Neural crest cell (in vitro differentiated cells): Measurements from ENCODE around the gene MYL4. TPM values are rescaled to one million over a fixed set of nuclear protein-coding genes. Genes with fewer than 3 reads are reported as not detected.
"Not testable (repeated sequence)": the region's sequence is repeated elsewhere in the genome, so short reads cannot be mapped to it uniquely, and the experiment has no call there.

ENCODE experiments used
- DNase-seq: peaks from one replicate; pipeline ENCODE4 v3.0.0; 2021; ENCODE audit warnings: low read depth, mixed read lengths, low spot score
- H3K27ac Mint-ChIP-seq: one replicate; pipeline ENCODE4 v1.8.0; 2021; ENCODE audit warnings: mild to moderate bottlenecking, mixed read lengths; ENCODE audit not compliant: unreplicated experiment
- H3K27me3 Mint-ChIP-seq: 2 replicates; pipeline ENCODE4 v1.8.0; 2021; ENCODE audit warnings: low read depth, mild to moderate bottlenecking, mixed read lengths
- H3K36me3 Mint-ChIP-seq: 2 replicates; pipeline ENCODE4 v1.8.0; 2021; ENCODE audit warnings: low read depth, mild to moderate bottlenecking, mixed read lengths
- H3K4me1 Mint-ChIP-seq: 2 replicates; pipeline ENCODE4 v1.8.0; 2021; ENCODE audit warnings: mixed read lengths
- H3K4me3 Mint-ChIP-seq: one replicate; pipeline ENCODE4 v1.8.0; 2021; ENCODE audit warnings: mild to moderate bottlenecking, mixed read lengths
- H3K9me3 Mint-ChIP-seq: 2 replicates; pipeline ENCODE4 v1.8.0; 2021; ENCODE audit warnings: mixed read lengths
- total RNA-seq: library from RNA; stranded (reverse); gene quantifications from 2 replicates; pipeline ENCODE4 v1.2.1, GENCODE V29; 2021
- TF ChIP-seq, protein P1 (sequence below): fragments of 200-600 bp; sonication (generic); conservative IDR thresholded peaks from 2 replicates; pipeline ENCODE4 v1.5.0; 2021; ENCODE audit warnings: antibody characterized with exemption, mild to moderate bottlenecking

The MYL4 gene
- total RNA-seq, 1 donor from 2014 or later, result not detected

DNA sequence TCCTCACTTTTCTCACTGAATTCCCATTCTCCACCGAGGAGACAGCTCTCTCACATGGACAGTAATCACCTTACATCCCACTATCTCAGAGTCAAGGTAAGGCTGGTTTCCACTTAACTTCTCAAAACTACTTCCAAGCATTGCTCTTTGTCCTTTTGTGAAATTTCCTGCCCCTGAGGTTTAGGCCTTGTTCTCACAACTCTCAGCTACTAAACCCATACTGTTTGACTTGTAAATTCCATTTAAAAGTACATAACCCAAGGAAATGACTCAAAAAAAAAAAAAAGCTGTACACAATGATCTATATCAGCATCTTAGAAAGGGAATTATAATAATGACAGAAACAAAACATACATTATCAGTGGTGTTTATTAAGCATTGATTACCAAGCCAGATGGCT is 28.8 kb upstream of the MYL4 start:
- no peak for DNase-seq
- TF ChIP-seq, protein P1, sequence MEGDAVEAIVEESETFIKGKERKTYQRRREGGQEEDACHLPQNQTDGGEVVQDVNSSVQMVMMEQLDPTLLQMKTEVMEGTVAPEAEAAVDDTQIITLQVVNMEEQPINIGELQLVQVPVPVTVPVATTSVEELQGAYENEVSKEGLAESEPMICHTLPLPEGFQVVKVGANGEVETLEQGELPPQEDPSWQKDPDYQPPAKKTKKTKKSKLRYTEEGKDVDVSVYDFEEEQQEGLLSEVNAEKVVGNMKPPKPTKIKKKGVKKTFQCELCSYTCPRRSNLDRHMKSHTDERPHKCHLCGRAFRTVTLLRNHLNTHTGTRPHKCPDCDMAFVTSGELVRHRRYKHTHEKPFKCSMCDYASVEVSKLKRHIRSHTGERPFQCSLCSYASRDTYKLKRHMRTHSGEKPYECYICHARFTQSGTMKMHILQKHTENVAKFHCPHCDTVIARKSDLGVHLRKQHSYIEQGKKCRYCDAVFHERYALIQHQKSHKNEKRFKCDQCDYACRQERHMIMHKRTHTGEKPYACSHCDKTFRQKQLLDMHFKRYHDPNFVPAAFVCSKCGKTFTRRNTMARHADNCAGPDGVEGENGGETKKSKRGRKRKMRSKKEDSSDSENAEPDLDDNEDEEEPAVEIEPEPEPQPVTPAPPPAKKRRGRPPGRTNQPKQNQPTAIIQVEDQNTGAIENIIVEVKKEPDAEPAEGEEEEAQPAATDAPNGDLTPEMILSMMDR, result no peak
- Mint-ChIP-seq H3K27me3 (no peaks in the 10 kb centered on the region), H3K36me3 (peaks cover 5% of the 10 kb centered on the region), H3K9me3 (no peaks in the 10 kb centered on the region), H3K4me1 (peaks cover 10% of the 10 kb centered on the region), H3K27ac (no peak overlapping the region), H3K4me3 (no peak overlapping the region)

DNA sequence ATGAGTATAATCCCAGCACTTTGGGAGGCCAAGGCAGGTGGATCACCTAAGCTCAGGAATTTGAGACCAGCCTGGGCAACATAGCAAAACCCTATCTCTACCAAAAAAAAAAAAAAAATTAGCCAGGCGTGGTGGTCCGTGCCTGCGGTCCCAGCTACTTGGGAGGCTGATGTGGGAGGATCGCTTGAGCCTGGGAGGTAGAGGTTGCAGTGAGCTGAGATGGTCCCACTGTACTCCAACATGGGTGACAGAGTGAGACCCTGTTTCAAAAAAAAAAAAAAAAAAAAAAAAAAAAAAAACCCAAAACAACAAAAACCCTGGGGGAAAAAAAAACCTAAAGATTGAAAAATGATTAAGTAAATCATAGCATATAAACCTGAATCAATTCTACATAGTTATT is 28.2 kb upstream of the MYL4 start:
- H3K9me3 Mint-ChIP-seq, DNase-seq, H3K27ac Mint-ChIP-seq, H3K36me3 Mint-ChIP-seq, H3K4me3 Mint-ChIP-seq, H3K27me3 Mint-ChIP-seq: not testable (repeated sequence)
- peaks cover 13% of the 10 kb centered on the region for H3K4me1 Mint-ChIP-seq

DNA sequence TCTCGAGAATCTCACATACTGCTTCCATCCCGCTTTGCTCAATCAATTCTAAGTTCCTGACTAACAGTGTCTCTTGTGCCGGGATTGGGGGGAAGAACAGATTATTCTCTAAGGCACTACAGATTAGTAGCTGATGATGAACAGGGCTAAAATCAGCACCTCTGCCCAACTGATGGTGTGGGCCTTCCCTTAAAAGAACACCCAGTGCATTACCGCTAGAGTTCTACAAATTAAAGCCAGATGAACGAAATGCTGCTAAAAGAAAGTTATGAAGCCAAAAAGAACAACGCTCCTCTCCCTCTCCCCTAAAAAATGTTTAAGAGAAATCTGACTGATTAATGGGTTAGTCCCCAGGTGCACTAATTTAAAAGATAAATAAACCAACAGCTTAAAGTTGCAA is 24.5 kb upstream of the MYL4 start:
- H3K27me3 Mint-ChIP-seq, result no peaks in the 10 kb centered on the region
- H3K27ac Mint-ChIP-seq, result no peak overlapping the region
- H3K36me3 Mint-ChIP-seq, result no peaks in the 10 kb centered on the region
- H3K4me3 Mint-ChIP-seq, result peak overlapping the region; percentile 35
- H3K4me1 Mint-ChIP-seq, result peaks cover 33% of the 10 kb centered on the region
- no peaks in the 10 kb centered on the region for H3K9me3 Mint-ChIP-seq
- TF ChIP-seq, protein P1, result no peak
- no peak for DNase-seq

DNA sequence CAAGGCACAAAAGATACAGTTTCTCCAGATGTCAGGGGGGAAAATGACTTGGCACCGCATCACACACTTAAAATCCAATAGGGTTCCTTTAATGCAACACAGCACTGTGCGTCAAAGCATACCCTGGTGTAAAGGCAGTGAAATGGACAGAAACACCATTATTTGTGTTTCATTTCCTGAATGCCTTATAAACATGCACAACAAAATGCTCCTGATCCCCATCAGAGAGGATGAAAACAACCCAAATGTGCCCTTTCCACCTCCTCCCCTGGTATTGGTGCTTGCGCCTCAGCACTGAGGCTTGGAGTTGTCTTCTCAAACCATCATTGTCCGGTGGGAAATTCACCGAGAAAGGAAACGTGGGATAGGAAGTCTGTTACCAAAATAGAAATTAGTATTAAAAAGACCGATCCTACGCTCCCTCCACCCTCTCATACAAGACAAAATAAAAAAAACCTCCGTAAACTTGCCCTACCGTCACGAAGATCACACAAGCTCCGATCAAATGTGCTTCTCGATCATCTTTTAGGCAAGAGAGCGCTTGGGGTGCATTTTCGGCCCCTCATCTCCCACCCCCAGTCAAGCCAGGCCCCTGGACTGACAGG is 20.8 kb upstream of the MYL4 start:
- Mint-ChIP-seq H3K36me3 (no peaks in the 10 kb centered on the region), H3K4me1 (peaks cover 33% of the 10 kb centered on the region), H3K4me3 (peak overlapping the region; percentile 95), H3K27ac (peak overlapping the region; percentile 98), H3K9me3 (no peaks in the 10 kb centered on the region), H3K27me3 (no peaks in the 10 kb centered on the region)
- DNase-seq, result no peak
- TF ChIP-seq, protein P1, result no peak

DNA sequence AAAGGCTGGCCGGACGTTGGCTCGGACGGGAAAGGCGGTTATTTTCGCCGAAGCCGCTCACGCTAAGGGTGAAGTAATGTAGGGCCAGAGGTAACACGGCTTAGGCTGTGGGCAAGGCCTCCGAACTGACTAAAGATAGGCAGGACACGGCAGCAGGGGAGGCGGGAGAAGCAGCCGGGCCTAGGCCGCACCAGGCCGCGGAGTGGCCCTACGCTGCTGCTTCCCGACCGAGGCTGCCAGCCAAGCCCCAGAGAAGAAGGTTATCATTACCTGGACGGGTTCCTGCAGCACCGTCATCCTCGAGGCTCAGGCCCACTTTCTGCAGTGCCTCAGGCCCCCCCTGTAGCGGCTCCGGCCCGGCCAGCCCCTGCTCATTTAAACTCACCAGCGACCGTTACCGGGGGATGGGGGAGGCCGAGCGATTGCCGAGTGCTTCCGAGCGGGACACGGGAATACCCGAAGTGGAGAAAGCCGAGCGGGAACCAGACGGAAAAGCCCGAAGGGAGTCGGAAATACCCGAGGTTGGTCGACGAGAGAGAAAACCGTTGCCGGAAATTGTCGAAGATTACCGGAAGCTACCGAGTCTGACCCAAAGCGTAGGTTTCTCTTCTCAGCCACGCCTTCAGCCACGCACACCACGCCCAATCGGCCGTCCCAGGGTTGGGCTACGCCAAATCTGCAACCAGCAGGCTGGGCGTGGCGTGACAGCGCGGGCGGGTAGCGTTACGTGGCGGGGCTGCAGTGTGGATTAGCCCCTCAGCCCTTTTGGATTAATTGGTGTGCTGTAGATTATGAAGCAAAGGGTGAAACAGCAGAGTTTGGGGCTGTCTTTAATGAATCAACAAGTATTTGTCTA is 20.0 kb upstream of the MYL4 start, which contains the start of gene CDC27:
CDC27 (minus strand) TSS at position 420 of the 856 bp plus-strand sequence; CDS start at position 297, 123 bp downstream.
- TF ChIP-seq, protein P1, result no peak
- Mint-ChIP-seq H3K27ac (peak within 1 kb of the TSS; percentile 98), H3K9me3 (no peaks in the 10 kb centered on the region), H3K36me3 (no peaks in the 10 kb centered on the region), H3K4me3 (peak within 1 kb of the TSS; percentile 95), H3K4me1 (peaks cover 33% of the 10 kb centered on the region), H3K27me3 (no peaks in the 10 kb centered on the region)
- DNase-seq, result peak; percentile 100

DNA sequence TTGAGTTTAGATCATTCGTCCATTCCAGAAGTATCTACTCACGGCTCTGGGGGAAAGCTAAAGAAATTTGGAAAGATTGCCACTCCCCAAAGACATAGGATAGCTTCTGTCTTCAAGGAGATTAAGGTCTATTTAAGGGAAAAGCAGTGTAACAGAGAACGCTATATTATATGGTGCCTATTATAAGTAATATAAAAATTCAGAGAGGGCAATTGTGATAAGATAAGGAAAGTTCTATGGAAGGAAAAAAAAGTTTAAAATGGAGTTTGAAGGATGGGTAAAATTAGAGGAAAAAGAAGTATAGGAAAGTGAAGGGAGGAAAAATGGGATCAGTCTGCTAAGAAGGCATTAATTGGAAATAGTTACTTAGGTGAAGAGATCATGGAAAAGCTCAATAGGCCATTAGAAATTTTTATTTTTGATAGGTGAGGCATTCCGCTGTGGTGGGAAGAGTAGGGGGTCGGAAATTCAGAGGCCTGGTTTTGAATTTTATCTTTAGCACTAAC is 19.4 kb upstream of the MYL4 start:
- Mint-ChIP-seq H3K27me3 (no peaks in the 10 kb centered on the region), H3K4me3 (peak overlapping the region; percentile 95), H3K9me3 (no peaks in the 10 kb centered on the region), H3K36me3 (no peaks in the 10 kb centered on the region), H3K4me1 (peaks cover 27% of the 10 kb centered on the region), H3K27ac (no peak overlapping the region)
- TF ChIP-seq, protein P1, result no peak
- DNase-seq, result no peak
